GM20431 (cell line): ENCODE results near the gene MRTO4.

Experiments
- in situ Hi-C: fragments of 300-500 bp; cut with MseI, MboI; formaldehyde crosslinking; loops from one replicate; pipeline ENCODE4 v1.15.0; 2020; ENCODE audit warnings: low sequenced_read_pairs; ENCODE audit not compliant: unreplicated experiment

Gene MRTO4

DNA sequence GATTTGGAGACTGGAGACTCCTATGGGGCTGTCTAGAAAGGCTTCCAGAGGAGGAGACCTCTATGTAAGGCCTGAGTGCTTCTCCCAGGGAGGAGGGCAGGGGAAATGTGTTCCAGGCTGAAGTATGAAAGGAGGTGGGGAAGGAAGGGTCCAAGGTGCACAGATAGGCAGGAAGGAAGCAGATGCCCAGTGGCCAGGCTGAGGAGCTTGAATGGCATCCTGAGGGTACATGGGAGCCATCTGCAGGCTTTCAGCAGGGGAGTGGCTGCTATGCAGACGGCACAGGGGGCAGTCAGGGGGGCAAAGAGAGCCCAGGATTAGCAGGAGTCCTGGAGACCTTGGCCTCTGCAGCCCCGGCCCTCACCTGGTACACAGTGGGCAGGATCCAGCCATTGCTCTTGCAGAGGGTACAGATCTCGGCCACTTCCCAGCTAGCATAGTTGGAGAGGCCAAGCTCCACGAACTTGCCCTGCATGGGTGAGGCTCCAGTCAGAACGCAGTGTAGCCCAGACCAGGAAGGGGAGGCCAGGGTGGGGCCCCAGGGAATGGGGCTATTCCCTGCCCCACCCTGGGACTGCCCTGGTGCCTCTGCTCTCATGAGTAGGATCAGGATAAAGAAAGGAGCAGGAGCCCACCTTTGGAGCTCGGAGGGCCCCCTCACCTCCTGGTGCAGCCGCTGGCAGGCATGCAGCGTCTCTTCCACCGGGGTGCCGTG lies 56.3 kb downstream of the MRTO4 start:
- in situ Hi-C loops, result no loop called here

DNA sequence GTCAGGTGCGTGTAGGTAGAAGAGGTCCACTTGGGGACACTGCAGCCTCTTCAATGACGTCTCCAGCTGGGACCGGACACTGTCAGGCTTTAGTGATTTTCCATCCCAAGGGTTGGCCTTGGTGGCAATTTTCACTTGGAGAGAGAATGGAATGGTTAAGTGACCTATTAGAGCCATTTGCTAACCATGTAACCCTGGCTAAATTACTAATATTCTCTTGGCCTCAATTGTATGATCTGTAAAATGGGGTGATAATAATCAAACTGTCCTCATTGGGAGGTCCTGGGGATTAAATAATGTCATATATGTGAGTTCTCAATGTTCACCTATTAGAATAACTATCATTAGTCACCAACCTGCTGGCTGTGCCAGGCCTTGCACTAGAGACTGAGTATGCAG lies 56.9 kb downstream of the MRTO4 start:
- in situ Hi-C loops, result no loop called here

DNA sequence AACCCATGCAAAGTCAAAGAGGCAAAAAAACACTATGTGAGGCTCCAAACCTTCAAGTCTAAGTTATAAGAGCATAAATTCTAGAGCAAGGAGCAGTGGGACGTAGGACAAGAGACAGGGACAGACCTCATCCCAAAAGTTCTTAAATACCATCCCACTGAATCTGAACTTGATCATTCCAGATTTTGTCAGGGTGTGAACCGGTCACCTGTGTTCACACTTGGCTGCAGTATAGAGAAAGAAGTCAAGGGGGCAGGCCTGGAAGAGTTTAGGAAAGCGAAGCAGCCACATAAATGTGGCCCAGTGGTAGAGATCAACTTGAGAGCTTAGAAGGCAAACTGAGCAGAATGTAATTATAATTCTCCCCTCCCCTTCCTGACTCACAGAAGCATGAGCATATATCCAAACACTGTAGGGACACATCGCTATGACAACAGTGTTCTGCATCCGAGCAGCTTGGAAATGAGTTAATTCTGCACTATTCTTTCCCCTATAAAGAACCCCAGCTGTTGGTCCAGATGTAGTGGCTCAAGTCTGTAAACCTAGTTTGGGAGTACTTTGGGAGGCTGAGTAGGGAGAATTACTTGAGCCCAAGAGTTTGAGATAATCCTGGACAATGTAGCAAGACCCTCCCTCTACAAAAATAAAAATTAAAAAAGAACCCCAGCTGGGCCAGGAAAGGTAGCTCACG lies 57.7 kb downstream of the MRTO4 start:
- in situ Hi-C loops, result no loop called here
